HepG2 (cell line): ENCODE measurements around the gene CACNA1D. TPM values are rescaled to one million over a fixed set of nuclear protein-coding genes. Genes with fewer than 3 reads are reported as not detected.

Source experiments
- ATAD3A ChIP-seq: sonication (generic); formaldehyde crosslinking; IDR thresholded peaks from 2 replicates; pipeline ENCODE4 v1.4.0; 2020; ENCODE audit warnings: missing genetic modification reagents
- GLI4 ChIP-seq: sonication (generic); formaldehyde crosslinking; IDR thresholded peaks from 2 replicates; pipeline ENCODE4 v1.5.1; 2020; ENCODE audit warnings: missing genetic modification reagents, mild to moderate bottlenecking, moderate library complexity, borderline replicate concordance
- HNF4G ChIP-seq, 2 experiments: sonication (generic) in 1 of 2; formaldehyde crosslinking in 1 of 2; IDR thresholded peaks; 2 replicates each; pipeline versions ENCODE4 v1.4.0 to v1.6.1; 2011 to 2020; ENCODE audit warnings: borderline replicate concordance in 2 of 2, low read depth in 2 of 2, mild to moderate bottlenecking in 2 of 2, low read length in 1 of 2, missing genetic modification reagents in 1 of 2, moderate library complexity in 1 of 2
- KLF15 ChIP-seq: sonication (generic); formaldehyde crosslinking; IDR thresholded peaks from 2 replicates; pipeline ENCODE4 v1.8.1; 2023; ENCODE audit warnings: borderline replicate concordance, mild to moderate bottlenecking, inconsistent platforms, missing genetic modification reagents, mixed read lengths
- MXI1 ChIP-seq: IDR thresholded peaks from 3 replicates; pipeline ENCODE4 v1.6.1; 2012; ENCODE audit warnings: low read depth, low read length, inconsistent platforms, borderline replicate concordance
- POLR2AphosphoS5 ChIP-seq: IDR thresholded peaks from 2 replicates; pipeline ENCODE4 v1.6.1; 2012; ENCODE audit warnings: low read depth, low read length
- RFX5 ChIP-seq: IDR thresholded peaks from 2 replicates; pipeline ENCODE4 v1.6.1; 2011; ENCODE audit warnings: low read depth, low read length, improper control_type of control experiment
- SOX13 ChIP-seq, 3 experiments: fragments of 450-650 bp in 1 of 3; sonication (generic) in 1 of 3; formaldehyde crosslinking in 1 of 3; IDR thresholded peaks in 2 of 3; conservative IDR thresholded peaks in 1 of 3; 2 replicates each; pipeline versions ENCODE4 v1.5.0 to v1.6.1; 2016 to 2020; ENCODE audit warnings: antibody characterized with exemption in 1 of 3, mild to moderate bottlenecking in 1 of 3, missing compliant biosample characterization in 1 of 3, missing genetic modification reagents in 1 of 3, moderate library complexity in 1 of 3
- SRY ChIP-seq: sonication (generic); formaldehyde crosslinking; IDR thresholded peaks from 2 replicates; pipeline ENCODE4 v1.8.0; 2022; ENCODE audit warnings: mild to moderate bottlenecking, missing genetic modification reagents
- ZNF12 ChIP-seq: sonication (generic); formaldehyde crosslinking; IDR thresholded peaks from 2 replicates; pipeline ENCODE4 v1.5.0; 2020; ENCODE audit warnings: missing genetic modification reagents
- ZNF264 ChIP-seq: sonication (generic); formaldehyde crosslinking; IDR thresholded peaks from 2 replicates; pipeline ENCODE4 v1.4.0; 2020; ENCODE audit warnings: missing genetic modification reagents
- ZNF431 ChIP-seq: sonication (generic); formaldehyde crosslinking; IDR thresholded peaks from 2 replicates; pipeline ENCODE4 v1.9.0; 2022; ENCODE audit warnings: missing genetic modification reagents, low read depth, mild to moderate bottlenecking, borderline replicate concordance
- ZNF816 ChIP-seq: sonication (generic); formaldehyde crosslinking; IDR thresholded peaks from 2 replicates; pipeline ENCODE4 v1.8.0; 2022; ENCODE audit warnings: missing genetic modification reagents, mild to moderate bottlenecking, borderline replicate concordance
- ZNF879 ChIP-seq: sonication (generic); formaldehyde crosslinking; IDR thresholded peaks from 2 replicates; pipeline ENCODE4 v1.8.1; 2023; ENCODE audit warnings: missing genetic modification reagents
- polyA plus RNA-seq, 8 experiments: library from polyadenylated mRNA; depleted of rRNA in 3 of 8; stranded (reverse) in 7 of 8; unstranded in 1 of 8; fragments of >200 nt; fragmentation: Illumina TruSeq in 4 of 8; extraction: Trizol in 4 of 8; gene quantifications; 2 replicates each; pipeline versions ENCODE4 v1.2.1 to v1.2.3, GENCODE V29; 2011 to 2016; ENCODE audit warnings: low read depth in 4 of 8, missing spikeins in 1 of 8, mixed read lengths in 1 of 8; ENCODE audit not compliant: insufficient read depth in 1 of 8
- total RNA-seq, 5 experiments: library from RNA; depleted of rRNA; stranded (reverse); fragments of >200 nt; fragmentation: Illumina TruSeq; extraction: Trizol; gene quantifications; 2 replicates each; pipeline ENCODE4 v1.2.3, GENCODE V29; 2016; ENCODE audit warnings: low read depth in 1 of 5
- TF ChIP-seq, protein P1 (sequence below): sonication (generic); formaldehyde crosslinking; IDR thresholded peaks from 2 replicates; pipeline ENCODE4 v1.4.0; 2020; ENCODE audit warnings: mild to moderate bottlenecking, missing genetic modification reagents, borderline replicate concordance
- TF ChIP-seq, protein P2 (sequence below): sonication (generic); formaldehyde crosslinking; IDR thresholded peaks from 2 replicates; pipeline ENCODE4 v1.9.0; 2021; ENCODE audit warnings: missing genetic modification reagents, mild to moderate bottlenecking, borderline replicate concordance
- TF ChIP-seq, protein P3 (sequence below): fragments of 450-650 bp; IDR thresholded peaks from 2 replicates; pipeline ENCODE4 v1.6.1; 2016
- TF ChIP-seq, protein P4 (sequence below): sonication (generic); formaldehyde crosslinking; IDR thresholded peaks from 2 replicates; pipeline ENCODE4 v1.8.0; 2022; ENCODE audit warnings: mild to moderate bottlenecking, missing genetic modification reagents, moderate library complexity

The CACNA1D gene
- total and polyA plus RNA-seq, 2 of the 13 experiments (the other 11 are each of a cell fraction or from before 2014, with no cell fraction given), result 0.26 to 0.38 TPM

DNA sequence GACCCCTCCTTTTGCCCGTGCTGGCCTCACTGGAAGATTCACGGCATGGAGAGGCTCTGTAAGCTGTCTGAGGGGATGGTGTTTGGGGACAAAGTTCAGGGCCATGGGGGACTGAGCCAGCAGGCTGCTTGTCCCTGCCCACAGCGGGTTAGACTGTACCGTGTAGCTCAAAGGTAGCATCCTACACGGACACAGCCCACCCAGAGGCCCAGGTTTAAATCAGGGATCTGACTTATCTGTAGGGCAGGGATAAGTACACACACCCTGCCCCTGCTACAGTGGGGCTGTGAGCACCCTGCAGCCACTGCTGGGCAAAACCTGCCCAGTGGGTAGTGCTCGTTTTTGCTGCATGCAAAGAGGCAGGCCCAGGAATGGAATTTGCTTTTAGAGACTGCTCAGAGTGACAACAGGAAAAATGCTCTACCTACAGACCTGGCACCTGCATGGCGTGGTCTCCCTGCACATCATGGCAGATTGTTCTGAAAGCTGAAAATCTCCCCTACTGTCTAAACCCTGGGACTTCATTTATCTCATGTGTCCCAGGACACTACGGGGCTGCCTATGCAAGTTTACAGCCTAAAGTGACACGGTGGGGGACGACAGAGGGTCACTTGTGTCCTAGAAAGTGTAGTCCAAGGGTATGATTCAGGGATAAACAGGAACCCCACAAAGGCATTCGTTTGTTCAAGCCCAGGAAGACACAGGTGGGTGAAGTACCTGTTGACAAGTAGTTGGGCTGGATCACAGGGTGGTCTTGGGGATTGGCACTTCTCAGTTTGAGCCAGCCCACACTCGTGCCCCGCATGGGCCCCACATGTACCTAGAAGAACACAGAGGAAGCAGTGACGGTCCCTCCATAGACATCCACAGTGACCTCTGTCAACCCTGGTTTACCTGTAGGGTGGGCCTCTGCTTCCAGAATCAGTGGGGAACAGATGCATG is 324.1 kb downstream of the CACNA1D start (continued):
- TF ChIP-seq, protein P1, sequence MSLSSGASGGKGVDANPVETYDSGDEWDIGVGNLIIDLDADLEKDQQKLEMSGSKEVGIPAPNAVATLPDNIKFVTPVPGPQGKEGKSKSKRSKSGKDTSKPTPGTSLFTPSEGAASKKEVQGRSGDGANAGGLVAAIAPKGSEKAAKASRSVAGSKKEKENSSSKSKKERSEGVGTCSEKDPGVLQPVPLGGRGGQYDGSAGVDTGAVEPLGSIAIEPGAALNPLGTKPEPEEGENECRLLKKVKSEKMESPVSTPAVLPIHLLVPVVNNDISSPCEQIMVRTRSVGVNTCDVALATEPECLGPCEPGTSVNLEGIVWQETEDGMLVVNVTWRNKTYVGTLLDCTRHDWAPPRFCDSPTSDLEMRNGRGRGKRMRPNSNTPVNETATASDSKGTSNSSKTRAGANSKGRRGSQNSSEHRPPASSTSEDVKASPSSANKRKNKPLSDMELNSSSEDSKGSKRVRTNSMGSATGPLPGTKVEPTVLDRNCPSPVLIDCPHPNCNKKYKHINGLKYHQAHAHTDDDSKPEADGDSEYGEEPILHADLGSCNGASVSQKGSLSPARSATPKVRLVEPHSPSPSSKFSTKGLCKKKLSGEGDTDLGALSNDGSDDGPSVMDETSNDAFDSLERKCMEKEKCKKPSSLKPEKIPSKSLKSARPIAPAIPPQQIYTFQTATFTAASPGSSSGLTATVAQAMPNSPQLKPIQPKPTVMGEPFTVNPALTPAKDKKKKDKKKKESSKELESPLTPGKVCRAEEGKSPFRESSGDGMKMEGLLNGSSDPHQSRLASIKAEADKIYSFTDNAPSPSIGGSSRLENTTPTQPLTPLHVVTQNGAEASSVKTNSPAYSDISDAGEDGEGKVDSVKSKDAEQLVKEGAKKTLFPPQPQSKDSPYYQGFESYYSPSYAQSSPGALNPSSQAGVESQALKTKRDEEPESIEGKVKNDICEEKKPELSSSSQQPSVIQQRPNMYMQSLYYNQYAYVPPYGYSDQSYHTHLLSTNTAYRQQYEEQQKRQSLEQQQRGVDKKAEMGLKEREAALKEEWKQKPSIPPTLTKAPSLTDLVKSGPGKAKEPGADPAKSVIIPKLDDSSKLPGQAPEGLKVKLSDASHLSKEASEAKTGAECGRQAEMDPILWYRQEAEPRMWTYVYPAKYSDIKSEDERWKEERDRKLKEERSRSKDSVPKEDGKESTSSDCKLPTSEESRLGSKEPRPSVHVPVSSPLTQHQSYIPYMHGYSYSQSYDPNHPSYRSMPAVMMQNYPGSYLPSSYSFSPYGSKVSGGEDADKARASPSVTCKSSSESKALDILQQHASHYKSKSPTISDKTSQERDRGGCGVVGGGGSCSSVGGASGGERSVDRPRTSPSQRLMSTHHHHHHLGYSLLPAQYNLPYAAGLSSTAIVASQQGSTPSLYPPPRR (CRISPR knock-in tag), result peak; percentile 20; the same call in 1 of the 2 replicates
- TF ChIP-seq, protein P2, sequence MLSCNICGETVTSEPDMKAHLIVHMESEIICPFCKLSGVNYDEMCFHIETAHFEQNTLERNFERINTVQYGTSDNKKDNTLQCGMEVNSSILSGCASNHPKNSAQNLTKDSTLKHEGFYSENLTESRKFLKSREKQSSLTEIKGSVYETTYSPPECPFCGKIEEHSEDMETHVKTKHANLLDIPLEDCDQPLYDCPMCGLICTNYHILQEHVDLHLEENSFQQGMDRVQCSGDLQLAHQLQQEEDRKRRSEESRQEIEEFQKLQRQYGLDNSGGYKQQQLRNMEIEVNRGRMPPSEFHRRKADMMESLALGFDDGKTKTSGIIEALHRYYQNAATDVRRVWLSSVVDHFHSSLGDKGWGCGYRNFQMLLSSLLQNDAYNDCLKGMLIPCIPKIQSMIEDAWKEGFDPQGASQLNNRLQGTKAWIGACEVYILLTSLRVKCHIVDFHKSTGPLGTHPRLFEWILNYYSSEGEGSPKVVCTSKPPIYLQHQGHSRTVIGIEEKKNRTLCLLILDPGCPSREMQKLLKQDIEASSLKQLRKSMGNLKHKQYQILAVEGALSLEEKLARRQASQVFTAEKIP (CRISPR knock-in tag), result no peak
- TF ChIP-seq SRY (CRISPR knock-in tag) (no peak), SOX13 (IDR thresholded peaks at IDR 0.05) (no peak), SOX13 (CRISPR knock-in tag; conservative IDR thresholded peaks at IDR 0.05 in 1 of 2, IDR thresholded peaks at IDR 0.05 in 1 of 2) (peak in 1 of 2 experiments; percentile 32; a peak in 1 of 4 replicates), ZNF879 (CRISPR knock-in tag) (no peak), ZNF264 (CRISPR knock-in tag) (0 out of 2 replicates have a peak, but pooled peaks have one; percentile 35), KLF15 (CRISPR knock-in tag) (no peak), RFX5 (no peak), GLI4 (CRISPR knock-in tag) (no peak), ATAD3A (CRISPR knock-in tag) (no peak), MXI1 (no peak; the same call in 2 of the 3 replicates), POLR2AphosphoS5 (peak; percentile 54), ZNF816 (CRISPR knock-in tag) (no peak), HNF4G (IDR thresholded peaks at IDR 0.05; ENCODE audit: borderline replicate concordance, low read depth, low read length) (peak; percentile 86), HNF4G (CRISPR knock-in tag; IDR thresholded peaks at IDR 0.05; ENCODE audit: borderline replicate concordance, low read depth) (peak; percentile 60; the same call in 1 of the 2 replicates), ZNF431 (CRISPR knock-in tag) (no peak), ZNF12 (no peak)
- TF ChIP-seq, protein P3, sequence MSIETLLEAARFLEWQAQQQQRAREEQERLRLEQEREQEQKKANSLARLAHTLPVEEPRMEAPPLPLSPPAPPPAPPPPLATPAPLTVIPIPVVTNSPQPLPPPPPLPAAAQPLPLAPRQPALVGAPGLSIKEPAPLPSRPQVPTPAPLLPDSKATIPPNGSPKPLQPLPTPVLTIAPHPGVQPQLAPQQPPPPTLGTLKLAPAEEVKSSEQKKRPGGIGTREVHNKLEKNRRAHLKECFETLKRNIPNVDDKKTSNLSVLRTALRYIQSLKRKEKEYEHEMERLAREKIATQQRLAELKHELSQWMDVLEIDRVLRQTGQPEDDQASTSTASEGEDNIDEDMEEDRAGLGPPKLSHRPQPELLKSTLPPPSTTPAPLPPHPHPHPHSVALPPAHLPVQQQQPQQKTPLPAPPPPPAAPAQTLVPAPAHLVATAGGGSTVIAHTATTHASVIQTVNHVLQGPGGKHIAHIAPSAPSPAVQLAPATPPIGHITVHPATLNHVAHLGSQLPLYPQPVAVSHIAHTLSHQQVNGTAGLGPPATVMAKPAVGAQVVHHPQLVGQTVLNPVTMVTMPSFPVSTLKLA, result no peak
- TF ChIP-seq, protein P4, sequence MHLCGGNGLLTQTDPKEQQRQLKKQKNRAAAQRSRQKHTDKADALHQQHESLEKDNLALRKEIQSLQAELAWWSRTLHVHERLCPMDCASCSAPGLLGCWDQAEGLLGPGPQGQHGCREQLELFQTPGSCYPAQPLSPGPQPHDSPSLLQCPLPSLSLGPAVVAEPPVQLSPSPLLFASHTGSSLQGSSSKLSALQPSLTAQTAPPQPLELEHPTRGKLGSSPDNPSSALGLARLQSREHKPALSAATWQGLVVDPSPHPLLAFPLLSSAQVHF (CRISPR knock-in tag), result no peak
